ENCODE results near the gene OPRM1. TPM values are rescaled to one million over a fixed set of nuclear protein-coding genes. Genes with fewer than 3 reads are reported as not detected.

OPRM1 gene
- total RNA-seq = not detected in 2 replicates

DNA sequence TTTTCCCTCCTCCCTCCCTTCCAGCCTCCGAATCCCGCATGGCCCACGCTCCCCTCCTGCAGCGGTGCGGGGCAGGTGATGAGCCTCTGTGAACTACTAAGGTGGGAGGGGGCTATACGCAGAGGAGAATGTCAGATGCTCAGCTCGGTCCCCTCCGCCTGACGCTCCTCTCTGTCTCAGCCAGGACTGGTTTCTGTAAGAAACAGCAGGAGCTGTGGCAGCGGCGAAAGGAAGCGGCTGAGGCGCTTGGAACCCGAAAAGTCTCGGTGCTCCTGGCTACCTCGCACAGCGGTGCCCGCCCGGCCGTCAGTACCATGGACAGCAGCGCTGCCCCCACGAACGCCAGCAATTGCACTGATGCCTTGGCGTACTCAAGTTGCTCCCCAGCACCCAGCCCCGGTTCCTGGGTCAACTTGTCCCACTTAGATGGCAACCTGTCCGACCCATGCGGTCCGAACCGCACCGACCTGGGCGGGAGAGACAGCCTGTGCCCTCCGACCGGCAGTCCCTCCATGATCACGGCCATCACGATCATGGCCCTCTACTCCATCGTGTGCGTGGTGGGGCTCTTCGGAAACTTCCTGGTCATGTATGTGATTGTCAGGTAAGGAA is at the start of gene OPRM1:
Gene OPRM1, plus strand, starts transcription at position 10 of the 612 bp plus-strand sequence. Its CDS starts 305 bp downstream, at position 315.
- H3K27me3 Mint-ChIP-seq (ENCODE audit: insufficient read depth) = peaks cover 2% of the 10 kb centered on the region
- H3K9me3 Mint-ChIP-seq = no peaks in the 10 kb centered on the region
- no peaks in the 10 kb centered on the region for H3K4me1 Mint-ChIP-seq (ENCODE audit: low read depth)
- H3K36me3 Mint-ChIP-seq (ENCODE audit: low read depth) = no peaks in the 10 kb centered on the region
- DNase-seq (ENCODE audit: low spot score) = peak; percentile 3
- no peak within 1 kb of the TSS for H3K4me3 Mint-ChIP-seq
- H3K27ac Mint-ChIP-seq = no peak within 1 kb of the TSS
- intact Hi-C loops (cut with micrococcal nuclease) = no loop called here

DNA sequence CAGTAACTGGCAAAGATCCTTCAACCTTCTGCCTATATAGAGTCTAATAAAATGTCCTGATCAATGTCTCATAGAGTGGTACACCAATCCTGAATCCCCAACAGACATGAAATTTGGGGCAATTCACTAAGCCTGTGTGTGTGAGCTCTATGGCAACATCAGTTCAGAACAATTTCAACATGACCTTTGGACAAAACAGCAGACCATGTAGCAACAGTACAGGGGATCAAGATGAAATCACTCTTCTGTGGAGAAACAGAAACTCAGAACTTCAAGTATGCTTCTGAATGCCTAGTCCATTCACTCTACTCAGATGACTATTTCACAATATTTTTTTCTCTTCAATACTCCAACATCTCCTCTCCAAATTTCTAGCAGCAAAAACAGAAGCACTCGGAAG is 49.1 kb upstream of the OPRM1 start:
- intact Hi-C loops (cut with micrococcal nuclease) = no loop called here
- Mint-ChIP-seq H3K36me3 (ENCODE audit: low read depth) (no peaks in the 10 kb centered on the region), H3K9me3 (no peaks in the 10 kb centered on the region), H3K27me3 (ENCODE audit: insufficient read depth) (no peaks in the 10 kb centered on the region), H3K27ac (no peak overlapping the region), H3K4me1 (ENCODE audit: low read depth) (no peaks in the 10 kb centered on the region), H3K4me3 (no peak overlapping the region)
- no peak for DNase-seq (ENCODE audit: low spot score)

DNA sequence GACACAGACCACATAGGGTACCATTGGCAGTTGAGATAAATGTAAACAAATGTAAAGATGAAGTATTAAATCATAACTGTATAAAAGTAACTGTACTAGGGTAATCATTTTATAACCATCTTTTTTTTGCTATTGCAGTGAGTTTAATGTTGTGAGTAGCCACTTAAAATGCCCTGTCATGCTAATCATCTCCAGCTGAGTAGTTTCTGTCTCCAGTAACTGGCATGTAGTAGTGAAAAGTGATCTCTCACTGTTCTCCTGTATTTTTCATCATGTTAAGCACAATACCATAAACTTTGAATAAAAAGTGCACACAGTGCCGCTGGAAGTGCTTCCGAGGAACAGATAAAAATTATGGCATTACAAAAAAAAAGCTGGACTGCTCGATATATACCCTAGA is 45.0 kb upstream of the OPRM1 start:
- H3K4me3 Mint-ChIP-seq = no peak overlapping the region
- intact Hi-C loops (cut with micrococcal nuclease) = no loop called here
- H3K9me3 Mint-ChIP-seq = no peaks in the 10 kb centered on the region
- H3K4me1 Mint-ChIP-seq (ENCODE audit: low read depth) = no peaks in the 10 kb centered on the region
- no peaks in the 10 kb centered on the region for H3K27me3 Mint-ChIP-seq (ENCODE audit: insufficient read depth)
- no peak for DNase-seq (ENCODE audit: low spot score)
- no peaks in the 10 kb centered on the region for H3K36me3 Mint-ChIP-seq (ENCODE audit: low read depth)
- H3K27ac Mint-ChIP-seq = no peak overlapping the region

DNA sequence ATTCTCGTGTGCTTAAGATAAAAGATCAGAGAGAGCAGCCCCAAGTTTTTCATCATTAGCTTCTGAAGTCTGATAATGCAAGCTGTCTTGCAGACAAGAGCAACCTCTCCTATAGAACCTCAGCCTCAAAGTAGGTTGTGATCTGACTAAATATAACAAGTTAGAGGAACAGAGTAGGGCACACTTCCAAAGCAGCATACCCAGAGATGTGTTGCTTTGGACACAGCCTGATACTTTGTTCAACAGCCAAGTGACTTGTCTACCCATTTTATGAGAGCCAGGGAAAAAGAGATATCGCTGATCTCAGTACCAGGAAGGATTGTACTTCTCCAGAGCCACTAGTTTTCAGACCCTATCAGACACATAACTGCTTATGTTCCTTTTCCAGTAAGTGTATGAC is 44.2 kb upstream of the OPRM1 start:
- intact Hi-C loops (cut with micrococcal nuclease) = no loop called here
- DNase-seq (ENCODE audit: low spot score) = no peak
- H3K36me3 Mint-ChIP-seq (ENCODE audit: low read depth) = no peaks in the 10 kb centered on the region
- H3K4me1 Mint-ChIP-seq (ENCODE audit: low read depth) = no peaks in the 10 kb centered on the region
- no peak overlapping the region for H3K4me3 Mint-ChIP-seq
- H3K9me3 Mint-ChIP-seq = no peaks in the 10 kb centered on the region
- H3K27me3 Mint-ChIP-seq (ENCODE audit: insufficient read depth) = no peaks in the 10 kb centered on the region
- H3K27ac Mint-ChIP-seq = no peak overlapping the region

DNA sequence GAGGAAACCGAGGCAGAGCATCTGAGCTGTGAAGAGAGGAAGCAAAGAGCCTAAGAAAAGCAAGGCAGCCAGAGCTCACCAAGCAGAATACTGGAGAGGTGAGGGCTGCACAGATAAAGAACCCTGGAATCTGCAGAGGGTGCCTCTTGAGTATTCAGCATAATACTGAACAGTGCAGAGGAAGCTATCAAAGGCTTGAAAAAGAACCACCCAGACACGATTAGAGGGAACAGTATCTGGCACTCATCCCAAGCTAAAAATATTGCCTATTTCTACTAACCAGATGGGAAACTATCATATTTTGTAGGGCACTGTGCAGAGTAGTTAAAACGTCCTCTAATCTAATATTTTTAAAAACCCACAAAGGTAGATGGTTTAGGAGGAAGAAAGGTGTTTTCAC is 41.8 kb upstream of the OPRM1 start:
- no peak overlapping the region for H3K27ac Mint-ChIP-seq
- no peak for DNase-seq (ENCODE audit: low spot score)
- H3K27me3 Mint-ChIP-seq (ENCODE audit: insufficient read depth) = no peaks in the 10 kb centered on the region
- no peaks in the 10 kb centered on the region for H3K4me1 Mint-ChIP-seq (ENCODE audit: low read depth)
- no peak overlapping the region for H3K4me3 Mint-ChIP-seq
- intact Hi-C loops (cut with micrococcal nuclease) = no loop called here
- H3K9me3 Mint-ChIP-seq = no peaks in the 10 kb centered on the region
- H3K36me3 Mint-ChIP-seq (ENCODE audit: low read depth) = no peaks in the 10 kb centered on the region

DNA sequence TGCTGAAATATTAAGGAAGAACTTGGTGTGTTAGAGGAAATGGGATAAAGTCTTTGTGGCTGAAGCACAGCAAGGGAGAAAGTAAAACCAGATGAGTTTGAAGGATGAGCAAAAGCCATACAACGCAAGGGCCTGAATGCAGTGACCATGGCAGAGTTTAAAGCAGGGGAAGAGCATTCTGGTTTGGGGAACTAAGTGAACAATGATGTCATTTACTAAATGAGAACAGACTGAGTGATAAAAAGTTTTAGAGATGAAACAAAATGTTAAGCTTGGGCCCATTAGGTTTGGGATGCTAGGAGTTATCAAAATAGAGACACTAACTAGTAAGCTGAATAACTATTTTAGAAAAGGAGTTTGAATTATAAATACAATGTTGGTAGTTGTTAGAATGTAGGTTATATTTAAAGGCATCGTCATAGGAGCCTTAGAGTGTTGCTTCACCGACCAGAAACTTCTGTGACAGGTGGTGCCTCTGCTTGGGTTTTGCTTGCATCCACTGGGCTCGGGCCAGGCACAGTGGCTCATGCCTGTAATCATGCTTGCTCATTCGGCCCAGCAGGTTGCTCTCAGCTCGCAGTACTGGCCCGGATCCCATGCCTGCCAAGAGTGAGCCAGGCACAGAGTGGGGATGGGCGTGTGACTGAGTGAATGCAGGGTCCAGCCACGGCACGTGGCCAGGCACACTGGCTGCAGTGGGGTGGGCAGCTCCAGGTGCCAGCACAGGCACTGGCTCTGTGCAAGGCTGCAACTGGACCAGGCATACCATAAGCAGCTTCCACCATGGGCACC is 37.4 kb upstream of the OPRM1 start:
- Mint-ChIP-seq H3K27me3 (ENCODE audit: insufficient read depth) (no peaks in the 10 kb centered on the region), H3K9me3 (no peaks in the 10 kb centered on the region), H3K27ac (no peak overlapping the region), H3K36me3 (ENCODE audit: low read depth) (no peaks in the 10 kb centered on the region), H3K4me1 (ENCODE audit: low read depth) (no peaks in the 10 kb centered on the region), H3K4me3 (no peak overlapping the region)
- intact Hi-C loops (cut with micrococcal nuclease) = no loop called here
- DNase-seq (ENCODE audit: low spot score) = no peak

DNA sequence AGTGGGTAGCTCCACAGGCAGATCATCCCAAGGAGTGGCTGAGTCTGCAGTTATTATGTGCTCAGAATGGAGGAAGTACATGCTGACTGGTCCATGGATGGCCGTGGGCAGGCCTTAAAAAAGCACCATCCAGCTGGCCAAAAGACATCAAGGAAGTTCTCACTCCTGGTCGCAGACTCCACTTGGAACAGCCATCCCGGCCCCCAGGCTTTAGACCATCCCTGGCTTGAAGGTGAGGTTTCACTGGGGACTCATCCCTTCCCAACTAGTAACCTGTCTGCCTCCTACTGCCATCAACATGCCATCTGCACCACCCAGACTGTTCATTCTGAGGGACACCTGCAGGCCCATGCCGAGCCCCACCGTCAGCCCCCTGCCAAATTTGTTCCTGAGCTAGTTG is 36.1 kb upstream of the OPRM1 start:
- no peaks in the 10 kb centered on the region for H3K4me1 Mint-ChIP-seq (ENCODE audit: low read depth)
- H3K4me3 Mint-ChIP-seq = no peak overlapping the region
- DNase-seq (ENCODE audit: low spot score) = no peak
- no peaks in the 10 kb centered on the region for H3K27me3 Mint-ChIP-seq (ENCODE audit: insufficient read depth)
- intact Hi-C loops (cut with micrococcal nuclease) = no loop called here
- H3K9me3 Mint-ChIP-seq = no peaks in the 10 kb centered on the region
- no peaks in the 10 kb centered on the region for H3K36me3 Mint-ChIP-seq (ENCODE audit: low read depth)
- H3K27ac Mint-ChIP-seq = no peak overlapping the region

DNA sequence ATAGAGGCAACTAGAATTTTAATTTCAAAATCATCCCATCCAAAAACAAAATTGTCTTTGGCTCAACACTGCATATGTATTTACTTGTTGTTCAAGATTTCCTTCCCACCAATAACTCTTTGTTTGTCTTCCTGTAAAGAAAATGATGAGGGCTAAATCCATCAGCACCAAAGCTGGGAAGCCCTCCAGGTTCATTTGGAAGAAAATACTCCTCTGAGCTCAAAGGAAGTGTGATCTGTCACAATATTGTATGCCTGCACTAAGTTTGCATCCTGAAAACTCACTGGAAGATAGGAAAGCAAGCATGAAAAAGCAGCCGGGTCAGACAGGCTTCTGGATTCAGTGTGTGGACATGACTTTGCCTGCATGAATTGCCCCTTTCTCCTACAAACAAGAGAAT is 28.7 kb upstream of the OPRM1 start:
- no peak for DNase-seq (ENCODE audit: low spot score)
- no peak overlapping the region for H3K27ac Mint-ChIP-seq
- no peak overlapping the region for H3K4me3 Mint-ChIP-seq
- no peaks in the 10 kb centered on the region for H3K27me3 Mint-ChIP-seq (ENCODE audit: insufficient read depth)
- H3K9me3 Mint-ChIP-seq = no peaks in the 10 kb centered on the region
- H3K36me3 Mint-ChIP-seq (ENCODE audit: low read depth) = no peaks in the 10 kb centered on the region
- H3K4me1 Mint-ChIP-seq (ENCODE audit: low read depth) = no peaks in the 10 kb centered on the region
- intact Hi-C loops (cut with micrococcal nuclease) = no loop called here

DNA sequence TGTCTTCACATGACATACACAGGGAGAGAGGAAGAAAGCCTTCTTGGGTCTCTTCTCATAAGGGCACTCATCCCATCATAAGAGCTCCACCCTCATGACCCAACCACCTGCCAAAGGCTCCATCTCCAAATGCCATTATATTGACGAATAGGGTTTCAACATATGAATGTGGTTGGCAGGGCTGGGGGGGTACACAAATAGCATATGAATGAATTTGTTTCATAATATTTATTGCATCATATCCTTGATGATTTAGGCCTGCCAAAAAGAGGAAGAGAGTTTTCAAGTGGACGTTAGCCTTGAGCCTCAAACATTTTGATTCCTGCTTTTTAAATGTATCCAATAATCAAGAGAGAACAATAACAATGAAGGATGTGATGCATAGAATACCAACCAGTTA is 26.2 kb upstream of the OPRM1 start:
- Mint-ChIP-seq H3K9me3 (no peaks in the 10 kb centered on the region), H3K27me3 (ENCODE audit: insufficient read depth) (no peaks in the 10 kb centered on the region), H3K27ac (no peak overlapping the region), H3K4me1 (ENCODE audit: low read depth) (no peaks in the 10 kb centered on the region), H3K4me3 (no peak overlapping the region), H3K36me3 (ENCODE audit: low read depth) (no peaks in the 10 kb centered on the region)
- intact Hi-C loops (cut with micrococcal nuclease) = no loop called here
- DNase-seq (ENCODE audit: low spot score) = no peak

DNA sequence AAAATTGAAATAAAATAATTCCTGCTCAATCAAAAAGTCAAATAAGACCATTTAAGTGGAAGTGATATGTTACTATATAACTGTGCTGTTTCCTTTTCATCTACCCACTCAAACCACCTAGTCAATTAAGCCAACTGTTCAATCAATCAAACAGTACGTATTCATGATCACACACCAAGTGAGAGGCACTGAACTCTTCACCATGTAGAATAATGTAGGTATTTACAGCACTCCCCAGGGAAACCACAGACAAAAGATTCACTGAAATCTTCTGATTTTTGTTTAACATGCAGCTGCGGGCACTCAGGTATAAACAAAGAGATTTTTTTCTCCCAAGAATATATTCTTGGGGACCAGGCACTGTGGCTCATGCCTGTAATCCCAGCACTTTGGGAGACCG is 21.3 kb upstream of the OPRM1 start:
- Mint-ChIP-seq H3K36me3 (ENCODE audit: low read depth) (no peaks in the 10 kb centered on the region), H3K4me3 (no peak overlapping the region), H3K9me3 (no peaks in the 10 kb centered on the region), H3K4me1 (ENCODE audit: low read depth) (no peaks in the 10 kb centered on the region), H3K27ac (no peak overlapping the region), H3K27me3 (ENCODE audit: insufficient read depth) (no peaks in the 10 kb centered on the region)
- no peak for DNase-seq (ENCODE audit: low spot score)
- intact Hi-C loops (cut with micrococcal nuclease) = no loop called here

DNA sequence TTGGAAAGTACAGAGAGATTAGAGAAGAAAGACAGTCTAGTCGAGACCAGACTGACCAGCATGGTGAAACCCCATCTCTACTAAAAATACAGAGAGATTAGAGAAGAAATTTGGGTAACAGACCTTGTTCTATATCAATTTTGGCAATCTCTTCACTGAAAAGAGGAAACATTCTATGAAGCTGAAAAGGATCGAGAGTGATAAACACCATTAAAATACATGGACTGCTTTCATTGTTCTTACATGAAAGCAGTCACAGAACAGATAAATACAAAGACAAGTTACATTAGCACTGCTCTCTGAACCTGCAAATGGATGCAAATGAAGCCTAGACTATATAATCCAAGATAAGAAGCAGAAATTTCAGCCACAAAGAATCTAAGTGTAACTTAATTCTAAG is 8.4 kb upstream of the OPRM1 start:
- H3K4me1 Mint-ChIP-seq (ENCODE audit: low read depth) = no peaks in the 10 kb centered on the region
- H3K27ac Mint-ChIP-seq = no peak overlapping the region
- no peaks in the 10 kb centered on the region for H3K9me3 Mint-ChIP-seq
- no peak for DNase-seq (ENCODE audit: low spot score)
- no peaks in the 10 kb centered on the region for H3K36me3 Mint-ChIP-seq (ENCODE audit: low read depth)
- H3K4me3 Mint-ChIP-seq = no peak overlapping the region
- H3K27me3 Mint-ChIP-seq (ENCODE audit: insufficient read depth) = no peaks in the 10 kb centered on the region
- intact Hi-C loops (cut with micrococcal nuclease) = no loop called here

DNA sequence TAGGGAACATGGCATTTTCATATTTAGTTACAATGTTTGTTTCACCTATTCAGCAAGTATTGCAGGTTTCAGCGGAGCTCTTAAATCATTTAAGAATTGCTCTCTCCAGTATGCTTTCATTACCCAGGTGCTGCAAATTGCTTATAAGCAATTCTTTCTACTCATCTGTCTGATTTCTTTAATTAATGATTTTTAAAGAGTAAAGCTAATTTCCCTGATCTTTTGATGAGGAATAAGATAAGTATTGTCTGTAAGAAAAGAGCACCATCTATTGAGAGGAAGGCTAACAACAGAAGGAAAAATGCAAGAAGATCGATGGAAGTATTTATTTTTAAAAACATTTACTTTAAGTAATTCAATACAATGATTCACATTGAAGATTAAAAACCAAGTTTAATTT is 2.0 kb downstream of the OPRM1 start:
- Mint-ChIP-seq H3K27me3 (ENCODE audit: insufficient read depth) (peaks cover 2% of the 10 kb centered on the region), H3K36me3 (ENCODE audit: low read depth) (no peaks in the 10 kb centered on the region), H3K4me1 (ENCODE audit: low read depth) (no peaks in the 10 kb centered on the region), H3K4me3 (no peak overlapping the region), H3K27ac (no peak overlapping the region), H3K9me3 (no peaks in the 10 kb centered on the region)
- intact Hi-C loops (cut with micrococcal nuclease) = no loop called here
- DNase-seq (ENCODE audit: low spot score) = no peak

DNA sequence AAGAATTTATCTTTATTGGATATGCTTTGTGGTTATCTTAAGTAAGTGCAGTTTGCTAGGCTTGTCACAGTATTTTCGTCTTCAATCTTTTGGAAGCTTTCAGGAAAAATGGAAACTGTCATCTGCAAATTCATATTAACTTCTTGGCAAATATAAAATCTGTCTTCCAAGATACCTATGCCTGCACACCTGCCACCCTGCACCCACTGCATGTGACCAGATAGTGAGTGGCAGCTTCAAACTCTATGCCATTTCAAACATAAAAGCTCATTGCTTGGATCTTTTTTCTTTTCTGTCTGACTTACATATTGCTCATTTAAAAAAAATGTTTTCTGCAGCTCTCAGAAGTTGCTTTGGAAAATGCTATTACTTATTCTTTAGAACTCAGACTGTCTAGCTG is 14.1 kb downstream of the OPRM1 start:
- Mint-ChIP-seq H3K4me3 (no peak overlapping the region), H3K27ac (no peak overlapping the region), H3K36me3 (ENCODE audit: low read depth) (no peaks in the 10 kb centered on the region), H3K9me3 (no peaks in the 10 kb centered on the region), H3K27me3 (ENCODE audit: insufficient read depth) (no peaks in the 10 kb centered on the region), H3K4me1 (ENCODE audit: low read depth) (no peaks in the 10 kb centered on the region)
- no peak for DNase-seq (ENCODE audit: low spot score)
- intact Hi-C loops (cut with micrococcal nuclease) = no loop called here

DNA sequence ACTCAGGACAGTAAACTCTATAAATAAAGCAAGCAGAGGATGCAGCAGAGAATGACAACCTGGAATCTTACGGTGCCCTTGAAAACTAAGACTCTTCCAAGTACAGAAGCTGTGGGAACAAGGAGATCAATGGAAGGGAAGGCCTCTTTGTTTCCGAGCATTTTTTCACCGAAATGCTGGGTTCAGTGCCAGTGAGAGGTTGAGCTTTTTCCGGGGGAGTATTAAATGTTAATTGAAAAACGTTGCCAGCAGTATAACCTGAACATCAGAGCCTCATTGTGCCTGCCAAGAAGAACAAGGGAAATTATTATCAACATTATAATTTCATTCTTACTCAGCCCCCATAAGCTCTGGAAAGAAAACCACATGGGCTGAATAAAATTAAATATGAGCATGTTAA is 17.5 kb downstream of the OPRM1 start:
- intact Hi-C loops (cut with micrococcal nuclease) = no loop called here
- Mint-ChIP-seq H3K4me1 (ENCODE audit: low read depth) (no peaks in the 10 kb centered on the region), H3K9me3 (no peaks in the 10 kb centered on the region), H3K27me3 (ENCODE audit: insufficient read depth) (no peaks in the 10 kb centered on the region), H3K4me3 (no peak overlapping the region), H3K36me3 (ENCODE audit: low read depth) (no peaks in the 10 kb centered on the region), H3K27ac (no peak overlapping the region)
- no peak for DNase-seq (ENCODE audit: low spot score)

All from activated T-helper 1 cell treated with anti-CD3 and anti-CD28 coated beads, Interleukin-12 subunit alpha, Interleukin-12 subunit beta, Interleukin-2, Interleukin-4 antibody, amounts not matched to agents 30 ng/mL and 10 ng/mL and 1 ng/mL, durations not matched to agents 14 hours and 24 hours and 36 hours (primary cell).